GM12891 (cell line): ENCODE data around the gene PLA2G2A. TPM values are rescaled to one million over a fixed set of nuclear protein-coding genes. Genes with fewer than 3 reads are reported as not detected.
"Not testable (repeated sequence)": the region's sequence is repeated elsewhere in the genome, so short reads cannot be mapped to it uniquely, and the experiment has no call there.

Experiments used
- DNase-seq: peaks from one replicate; pipeline ENCODE4 v3.0.0; 2011; ENCODE audit warnings: low spot score; ENCODE audit not compliant: insufficient read length
- FAIRE-seq: peaks from 2 replicates; lab custom pipeline; 2011; peaks lifted over from hg19 to GRCh38; lab: Jason Lieb, UNC
- PAX5 ChIP-seq: IDR thresholded peaks from 2 replicates; pipeline ENCODE4 v1.6.1; 2011; ENCODE audit warnings: low read length, moderate library complexity, mild to moderate bottlenecking; ENCODE audit not compliant: insufficient read depth, severe bottlenecking
- POLR2A ChIP-seq: IDR thresholded peaks from 2 replicates; pipeline ENCODE4 v1.6.1; 2011; ENCODE audit warnings: low read depth, low read length, control low read depth
- POLR2AphosphoS5 ChIP-seq: IDR thresholded peaks from 2 replicates; pipeline ENCODE4 v1.6.1; 2011; ENCODE audit warnings: low read depth, low read length, control low read depth
- POU2F2 ChIP-seq: IDR thresholded peaks from 2 replicates; pipeline ENCODE4 v1.6.1; 2011; ENCODE audit warnings: low read depth, mild to moderate bottlenecking, control low read depth, low read length, moderate library complexity
- SPI1 ChIP-seq: IDR thresholded peaks from 2 replicates; pipeline ENCODE4 v1.6.1; 2011; ENCODE audit warnings: low read depth, low read length, control low read depth
- TAF1 ChIP-seq: IDR thresholded peaks from 2 replicates; pipeline ENCODE4 v1.6.1; 2011; ENCODE audit warnings: low read depth, low read length, control low read depth
- polyA plus RNA-seq: library from polyadenylated mRNA; unstranded; fragments of >200 nt; gene quantifications from one replicate; pipeline ENCODE4 v1.2.1, GENCODE V29; 2012; ENCODE audit warnings: low read depth, missing spikeins, inconsistent platforms; ENCODE audit not compliant: missing spikeins

The PLA2G2A gene
- polyA plus RNA-seq, result not detected

DNA sequence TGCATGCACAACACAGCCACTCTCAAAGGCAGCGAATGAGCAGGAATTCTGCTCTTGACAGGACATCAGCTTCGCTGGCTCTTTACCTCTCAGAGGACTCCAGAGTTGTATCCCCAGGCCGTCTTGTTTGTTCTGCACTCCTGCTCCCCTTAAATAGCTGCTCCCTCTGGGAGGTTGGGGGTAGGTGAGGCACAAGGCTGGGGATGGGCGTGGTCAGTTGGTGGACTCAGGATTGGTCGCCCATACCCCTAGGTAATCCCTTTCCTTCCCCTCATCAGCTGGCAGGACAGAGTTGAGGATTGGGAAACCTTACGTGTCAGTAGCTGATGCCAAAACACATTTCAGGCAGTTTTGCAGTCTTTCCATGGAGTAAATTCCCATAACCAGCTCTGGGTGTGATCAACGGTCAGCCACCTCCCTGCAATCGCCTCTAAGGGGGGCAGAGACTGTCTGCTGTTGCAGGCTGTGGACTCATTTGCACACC is at the start of gene PLA2G2A:
TSS of gene PLA2G2A (minus strand) at position 125 of the 484 bp plus-strand sequence. CDS start 845 bp downstream, outside the sequence.
- no peak for DNase-seq
- FAIRE-seq, result no peak
- TF ChIP-seq POU2F2, result no peak

GRCh38 chr1:20028726-20029125 is 49.3 kb upstream of the PLA2G2A start:
- FAIRE-seq (no peak), DNase-seq (no peak)
- no peak for TF ChIP-seq PAX5
- TF ChIP-seq TAF1, result no peak
- no peak for TF ChIP-seq POU2F2
- TF ChIP-seq POLR2AphosphoS5, result no peak
- TF ChIP-seq POLR2A, result no peak

DNA sequence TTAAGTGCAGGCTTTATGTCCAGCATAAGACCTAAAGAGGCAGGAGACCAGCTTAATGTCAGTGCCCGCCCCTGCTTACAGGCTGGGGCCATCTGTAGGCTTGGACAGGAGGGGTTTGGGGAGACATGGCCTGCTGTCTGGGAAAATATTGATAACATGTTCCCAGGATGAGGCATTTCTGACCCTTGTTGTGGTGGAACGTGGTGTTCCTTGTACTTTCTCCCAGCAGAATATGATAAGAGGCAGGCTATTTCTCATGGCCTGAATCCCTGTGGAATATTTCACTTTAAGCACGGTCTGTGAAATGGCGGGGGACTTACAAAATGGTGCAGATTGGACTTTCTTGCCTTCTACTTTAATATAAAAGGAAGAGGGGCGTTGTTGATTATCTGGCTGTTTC is 48.7 kb upstream of the PLA2G2A start:
- FAIRE-seq (no peak), DNase-seq (no peak)
- TF ChIP-seq POLR2AphosphoS5 (no peak), POU2F2 (no peak), TAF1 (no peak), PAX5 (no peak)

DNA sequence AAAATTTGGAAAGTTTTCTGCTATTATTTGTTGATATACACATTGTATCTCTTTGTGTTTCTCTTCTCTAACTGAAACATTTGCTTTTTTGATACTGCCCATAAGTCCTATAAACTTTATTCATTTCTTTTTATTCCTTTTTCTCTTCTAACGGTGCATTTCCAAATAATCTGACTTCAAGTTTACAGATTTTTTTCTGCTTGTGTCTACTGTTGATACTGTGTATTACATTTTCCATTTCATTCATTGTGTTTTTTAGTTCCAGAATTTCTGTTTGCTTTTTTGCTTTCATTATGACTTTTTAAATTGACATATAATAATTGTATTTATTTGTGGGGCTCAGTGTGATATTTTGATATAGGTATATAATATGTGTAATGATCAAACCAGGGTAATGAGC is 38.3 kb upstream of the PLA2G2A start:
- FAIRE-seq (no peak), DNase-seq (no peak)
- TF ChIP-seq POLR2AphosphoS5, result no peak
- TF ChIP-seq POU2F2, result no peak
- TF ChIP-seq TAF1, result no peak
- TF ChIP-seq PAX5, result no peak
- no peak for TF ChIP-seq SPI1
- TF ChIP-seq POLR2A, result no peak

- DNase-seq, result no peak
- TF ChIP-seq POLR2A (no peak), SPI1 (no peak), PAX5 (no peak), TAF1 (no peak), POU2F2 (no peak), POLR2AphosphoS5 (no peak)
- no peak for FAIRE-seq
Observed at GRCh38 chr1:20014153-20014552, 34.7 kb upstream of the PLA2G2A start.

DNA sequence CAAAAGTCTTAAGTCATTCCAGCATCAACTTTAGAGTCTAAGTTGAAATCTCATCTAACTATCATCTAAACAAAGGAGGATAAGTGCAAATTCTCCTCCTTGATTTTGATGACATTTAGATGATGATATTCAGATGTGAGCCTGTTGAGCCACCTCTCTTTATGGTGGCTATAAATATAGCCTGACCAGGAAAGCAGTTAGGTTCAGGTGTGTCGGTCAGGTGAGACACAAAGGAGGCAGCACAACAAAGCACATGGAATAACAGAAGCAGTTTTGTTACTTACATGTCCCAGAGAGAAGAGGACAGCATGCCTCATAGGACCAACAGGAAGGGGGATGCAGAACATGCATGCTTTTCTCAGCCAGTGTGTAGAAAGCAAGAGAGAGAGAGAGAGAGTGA is 30.6 kb upstream of the PLA2G2A start:
- TF ChIP-seq TAF1 (no peak), POU2F2 (no peak), POLR2AphosphoS5 (no peak), SPI1 (no peak), PAX5 (no peak), POLR2A (no peak)
- FAIRE-seq (no peak), DNase-seq (no peak)

DNA sequence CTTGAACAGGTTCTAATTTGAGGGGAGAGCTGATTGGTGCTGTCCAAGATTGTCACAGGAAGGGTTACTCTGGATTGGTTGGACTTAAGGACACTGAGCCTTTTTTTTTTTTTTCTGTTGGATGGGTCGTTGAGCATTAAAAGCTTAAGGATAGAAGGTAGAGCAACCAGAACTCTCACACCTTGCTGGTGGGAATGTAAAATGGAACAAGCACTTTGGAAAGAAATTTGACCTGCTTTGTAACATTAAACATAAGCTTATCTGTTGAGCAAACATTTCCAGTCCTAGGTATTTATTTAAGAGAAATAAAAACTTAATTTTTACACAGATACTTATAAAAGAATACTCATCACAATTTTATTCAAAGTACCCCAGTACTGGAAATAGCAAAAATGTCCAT is 29.8 kb upstream of the PLA2G2A start:
- TF ChIP-seq POLR2A, result no peak
- TF ChIP-seq SPI1, result no peak
- TF ChIP-seq POU2F2, result no peak
- no peak for TF ChIP-seq TAF1
- no peak for TF ChIP-seq POLR2AphosphoS5
- no peak for TF ChIP-seq PAX5
- DNase-seq, result no peak
- FAIRE-seq, result no peak

GRCh38 chr1:20008391-20008841 is 29.0 kb upstream of the PLA2G2A start:
- FAIRE-seq (no peak), DNase-seq (no peak)
- TF ChIP-seq TAF1 (no peak), POU2F2 (no peak), PAX5 (no peak), POLR2AphosphoS5 (no peak), POLR2A (no peak), SPI1 (no peak)

DNA sequence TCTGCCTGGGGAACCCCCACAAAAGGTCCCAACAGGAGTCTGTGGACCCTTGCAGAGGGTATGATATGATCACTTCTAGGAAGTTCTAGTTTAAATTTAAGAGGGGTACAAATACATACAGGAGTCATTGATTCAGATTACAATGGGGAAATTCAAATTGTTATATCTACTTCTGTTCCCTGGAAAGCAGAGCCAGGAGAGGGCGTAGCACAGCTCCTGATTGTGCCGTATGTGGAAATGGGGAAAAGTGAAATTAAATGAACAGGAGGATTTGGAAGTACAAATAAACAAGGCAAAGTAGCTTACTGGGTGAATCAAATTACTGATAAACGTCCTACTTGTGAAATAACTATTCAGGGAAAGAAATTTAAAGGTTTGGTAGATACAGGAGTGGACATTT is 19.4 kb upstream of the PLA2G2A start:
- not testable (repeated sequence) for DNase-seq, FAIRE-seq

- no peak for DNase-seq
- no peak for FAIRE-seq
- TF ChIP-seq POLR2AphosphoS5, result no peak
- no peak for TF ChIP-seq PAX5
- no peak for TF ChIP-seq POLR2A
- TF ChIP-seq TAF1, result no peak
- TF ChIP-seq SPI1, result no peak
- no peak for TF ChIP-seq POU2F2
Observed at GRCh38 chr1:19990689-19991088, 11.3 kb upstream of the PLA2G2A start.

GRCh38 chr1:19990182-19990582 is 10.8 kb upstream of the PLA2G2A start:
- DNase-seq, FAIRE-seq: not testable (repeated sequence)
